ENCODE data around the gene LAX1.
"Not testable (repeated sequence)": the region's sequence is repeated elsewhere in the genome, so short reads cannot be mapped to it uniquely, and the experiment has no call there.

LAX1 gene

DNA sequence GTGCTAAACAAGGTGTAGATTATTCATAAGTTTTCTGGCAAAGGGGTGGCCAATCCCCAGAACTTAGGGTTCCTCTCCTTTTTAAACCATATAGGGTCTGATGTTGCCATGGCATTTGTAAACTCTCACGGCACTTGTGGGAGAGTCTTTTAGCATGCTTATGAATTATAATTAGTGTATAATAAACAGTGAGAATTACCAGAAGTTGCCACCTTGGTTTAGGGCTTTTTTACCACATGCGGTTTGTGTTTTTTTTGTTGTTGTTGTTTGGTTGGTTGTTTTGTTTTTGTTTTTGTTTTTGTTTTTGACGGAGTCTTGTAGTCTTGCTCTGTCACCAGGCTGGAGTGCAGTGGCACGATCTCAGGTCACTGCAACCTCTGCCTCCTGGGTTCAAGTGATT is 8.9 kb upstream of the LAX1 start:
- DNase-seq (ENCODE audit: low read depth, low spot score), result no peak
- no peaks in the 10 kb centered on the region for H3K27me3 ChIP-seq (ENCODE audit: insufficient read depth, insufficient read length)
- H3K9me3 ChIP-seq (ENCODE audit: insufficient read depth, low read length), result no peaks in the 10 kb centered on the region
- H3K36me3 ChIP-seq (ENCODE audit: insufficient read depth, insufficient read length, low read length), result no peaks in the 10 kb centered on the region
- H3K4me3 ChIP-seq (ENCODE audit: insufficient read length, low read depth), result no peak overlapping the region
- H3K9ac ChIP-seq (ENCODE audit: insufficient read length, low read depth), result no peak overlapping the region
- TF ChIP-seq YY1 (IDR thresholded peaks at IDR 0.05; ENCODE audit: insufficient read depth, insufficient read length), result no peak
- no peak for TF ChIP-seq ZNF274 (IDR thresholded peaks at IDR 0.05; ENCODE audit: low read depth, low read length)
- no peak for TF ChIP-seq SUZ12 (IDR thresholded peaks at IDR 0.05; ENCODE audit: extremely low read depth, insufficient read depth, insufficient read length)
- H3K4me1 ChIP-seq (ENCODE audit: insufficient read depth, insufficient read length), result peaks cover 5% of the 10 kb centered on the region

- H3K4me3 ChIP-seq (ENCODE audit: insufficient read length, low read depth); DNase-seq (ENCODE audit: low read depth, low spot score); H3K36me3 ChIP-seq (ENCODE audit: insufficient read depth, insufficient read length, low read length); H3K9me3 ChIP-seq (ENCODE audit: insufficient read depth, low read length); H3K9ac ChIP-seq (ENCODE audit: insufficient read length, low read depth); H3K27me3 ChIP-seq (ENCODE audit: insufficient read depth, insufficient read length); H3K4me1 ChIP-seq (ENCODE audit: insufficient read depth, insufficient read length): not testable (repeated sequence)
Observed at GRCh38 chr1:203758749-203759148, 6.2 kb upstream of the LAX1 start.

- no peak for TF ChIP-seq SUZ12 (IDR thresholded peaks at IDR 0.05; ENCODE audit: extremely low read depth, insufficient read depth, insufficient read length)
- no peak for TF ChIP-seq ZNF274 (IDR thresholded peaks at IDR 0.05; ENCODE audit: low read depth, low read length)
- H3K9me3 ChIP-seq (ENCODE audit: insufficient read depth, low read length), result no peaks in the 10 kb centered on the region
- no peaks in the 10 kb centered on the region for H3K4me1 ChIP-seq (ENCODE audit: insufficient read depth, insufficient read length)
- H3K27me3 ChIP-seq (ENCODE audit: insufficient read depth, insufficient read length), result no peaks in the 10 kb centered on the region
- no peak overlapping the region for H3K9ac ChIP-seq (ENCODE audit: insufficient read length, low read depth)
- no peak for DNase-seq (ENCODE audit: low read depth, low spot score)
- H3K4me3 ChIP-seq (ENCODE audit: insufficient read length, low read depth), result no peak overlapping the region
- no peaks in the 10 kb centered on the region for H3K36me3 ChIP-seq (ENCODE audit: insufficient read depth, insufficient read length, low read length)
Observed at GRCh38 chr1:203760506-203760905, 4.5 kb upstream of the LAX1 start.

- not testable (repeated sequence) for H3K9ac ChIP-seq (ENCODE audit: insufficient read length, low read depth); H3K4me1 ChIP-seq (ENCODE audit: insufficient read depth, insufficient read length); H3K27me3 ChIP-seq (ENCODE audit: insufficient read depth, insufficient read length); H3K4me3 ChIP-seq (ENCODE audit: insufficient read length, low read depth); H3K36me3 ChIP-seq (ENCODE audit: insufficient read depth, insufficient read length, low read length); H3K9me3 ChIP-seq (ENCODE audit: insufficient read depth, low read length); DNase-seq (ENCODE audit: low read depth, low spot score)
Observed at GRCh38 chr1:203761958-203762357, 3.0 kb upstream of the LAX1 start.

DNA sequence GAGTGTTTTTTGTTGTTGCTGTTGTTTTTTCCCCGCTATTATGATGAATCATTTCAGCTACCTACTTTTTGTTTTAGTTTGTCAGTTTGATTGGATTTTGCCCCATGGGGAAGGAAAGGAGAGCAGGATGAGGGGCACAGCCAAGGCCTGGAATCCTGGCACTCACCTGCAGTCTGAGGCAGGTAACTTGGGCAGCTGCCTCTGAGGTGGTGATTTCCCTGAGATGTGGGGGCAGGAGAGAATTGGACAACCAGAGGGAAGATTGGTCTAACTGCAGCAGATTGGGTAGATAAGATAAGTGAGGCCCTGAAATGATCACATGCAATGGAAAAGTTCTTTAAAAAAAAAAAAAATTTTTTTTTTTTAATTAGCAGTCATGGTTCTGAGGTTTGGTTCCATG is 1.5 kb upstream of the LAX1 start:
- no peak for TF ChIP-seq ZNF274 (IDR thresholded peaks at IDR 0.05; ENCODE audit: low read depth, low read length)
- TF ChIP-seq SUZ12 (IDR thresholded peaks at IDR 0.05; ENCODE audit: extremely low read depth, insufficient read depth, insufficient read length), result no peak
- TF ChIP-seq YY1 (IDR thresholded peaks at IDR 0.05; ENCODE audit: insufficient read depth, insufficient read length), result no peak
- DNase-seq (ENCODE audit: low read depth, low spot score), result no peak
- Histone ChIP-seq H3K27me3 (ENCODE audit: insufficient read depth, insufficient read length) (no peaks in the 10 kb centered on the region), H3K9ac (ENCODE audit: insufficient read length, low read depth) (no peak overlapping the region), H3K4me1 (ENCODE audit: insufficient read depth, insufficient read length) (peaks cover 3% of the 10 kb centered on the region), H3K4me3 (ENCODE audit: insufficient read length, low read depth) (no peak overlapping the region), H3K9me3 (ENCODE audit: insufficient read depth, low read length) (no peaks in the 10 kb centered on the region), H3K36me3 (ENCODE audit: insufficient read depth, insufficient read length, low read length) (no peaks in the 10 kb centered on the region)

DNA sequence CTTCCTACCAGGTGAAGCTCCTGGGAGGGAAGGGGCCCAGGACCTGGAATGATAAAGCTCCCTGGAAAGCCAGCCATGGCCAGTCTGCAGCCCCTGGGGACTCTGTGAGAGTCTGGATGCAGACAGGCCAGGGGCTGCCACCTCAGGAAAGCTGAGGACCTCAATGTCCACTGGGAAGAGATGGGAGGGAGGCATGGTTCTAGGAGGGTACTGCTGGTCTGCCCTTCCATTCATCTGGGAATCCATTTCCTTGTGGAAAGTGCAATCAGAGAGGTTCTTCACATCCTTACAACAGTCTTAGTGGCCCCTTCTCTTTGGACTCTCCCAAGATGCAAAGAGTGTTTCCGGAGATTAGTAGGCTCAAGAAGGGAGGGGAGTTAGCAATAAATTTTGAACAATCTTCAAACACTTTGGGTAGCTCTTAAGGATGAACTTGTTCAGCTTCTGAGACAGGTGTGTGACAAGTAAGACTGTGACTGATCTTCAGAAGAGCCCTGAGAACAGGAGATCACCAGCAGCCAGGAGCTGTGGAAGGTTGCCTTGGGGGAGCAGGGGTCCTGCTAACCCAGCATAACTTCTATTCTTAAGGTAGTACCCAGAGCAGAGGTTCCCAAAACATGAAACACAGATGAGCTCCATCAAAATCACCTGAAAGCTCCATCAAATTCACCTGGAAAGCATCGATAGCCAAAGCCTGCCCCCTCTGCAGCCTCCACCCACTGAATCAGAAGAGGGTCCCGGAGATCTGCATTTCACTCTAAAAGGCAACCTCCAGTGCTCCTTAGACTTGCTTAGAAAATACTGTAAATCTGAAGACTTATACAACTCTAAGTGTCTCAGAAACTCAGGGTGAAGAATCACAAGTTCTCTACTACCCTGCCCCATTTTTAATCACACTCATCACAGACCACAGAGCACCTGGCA is 616 bp upstream of the LAX1 start:
- H3K27me3 ChIP-seq (ENCODE audit: insufficient read depth, insufficient read length), result no peaks in the 10 kb centered on the region
- DNase-seq (ENCODE audit: low read depth, low spot score), result no peak
- peaks cover 3% of the 10 kb centered on the region for H3K4me1 ChIP-seq (ENCODE audit: insufficient read depth, insufficient read length)
- no peak overlapping the region for H3K4me3 ChIP-seq (ENCODE audit: insufficient read length, low read depth)
- H3K9ac ChIP-seq (ENCODE audit: insufficient read length, low read depth), result no peak overlapping the region
- no peaks in the 10 kb centered on the region for H3K36me3 ChIP-seq (ENCODE audit: insufficient read depth, insufficient read length, low read length)
- TF ChIP-seq YY1 (IDR thresholded peaks at IDR 0.05; ENCODE audit: insufficient read depth, insufficient read length), result no peak
- no peak for TF ChIP-seq ZNF274 (IDR thresholded peaks at IDR 0.05; ENCODE audit: low read depth, low read length)
- H3K9me3 ChIP-seq (ENCODE audit: insufficient read depth, low read length), result no peaks in the 10 kb centered on the region

DNA sequence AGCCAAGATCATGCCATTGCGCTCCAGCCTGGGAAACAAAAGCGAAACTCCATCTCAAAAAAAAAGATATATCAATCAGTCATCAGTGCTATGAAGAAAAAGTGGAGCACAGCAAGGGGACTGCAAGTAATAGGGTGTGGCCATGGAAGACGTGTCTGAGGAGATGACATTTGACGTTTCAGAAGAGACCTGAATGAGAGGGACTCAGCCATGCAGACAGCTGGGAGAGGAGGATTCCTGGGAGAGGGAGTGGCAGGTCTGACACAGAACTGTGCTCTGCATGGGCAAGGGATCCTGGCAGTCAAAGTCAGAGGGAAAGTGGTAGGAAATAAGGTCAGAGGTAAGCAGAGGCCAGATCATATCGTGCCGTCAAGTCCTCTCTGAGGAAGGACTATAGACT is 3.3 kb downstream of the LAX1 start:
- no peak for DNase-seq (ENCODE audit: low read depth, low spot score)
- no peaks in the 10 kb centered on the region for H3K36me3 ChIP-seq (ENCODE audit: insufficient read depth, insufficient read length, low read length)
- TF ChIP-seq ZNF274 (IDR thresholded peaks at IDR 0.05; ENCODE audit: low read depth, low read length) (no peak), SUZ12 (IDR thresholded peaks at IDR 0.05; ENCODE audit: extremely low read depth, insufficient read depth, insufficient read length) (no peak), YY1 (IDR thresholded peaks at IDR 0.05; ENCODE audit: insufficient read depth, insufficient read length) (no peak)
- H3K9ac ChIP-seq (ENCODE audit: insufficient read length, low read depth), result no peak overlapping the region
- H3K27me3 ChIP-seq (ENCODE audit: insufficient read depth, insufficient read length), result no peaks in the 10 kb centered on the region
- no peak overlapping the region for H3K4me3 ChIP-seq (ENCODE audit: insufficient read length, low read depth)
- no peaks in the 10 kb centered on the region for H3K9me3 ChIP-seq (ENCODE audit: insufficient read depth, low read length)
- peaks cover 9% of the 10 kb centered on the region for H3K4me1 ChIP-seq (ENCODE audit: insufficient read depth, insufficient read length)

All from NT2/D1 (cell line).